Measurements from ENCODE around the gene SLC15A4. TPM values are rescaled to one million over a fixed set of nuclear protein-coding genes. Genes with fewer than 3 reads are reported as not detected.
A peak's percentile ranks its signal among the peaks of the same experiment; 100 is the strongest.

Gene SLC15A4
- total RNA-seq, 1 donor from 2014 or later: 49.6 TPM

DNA sequence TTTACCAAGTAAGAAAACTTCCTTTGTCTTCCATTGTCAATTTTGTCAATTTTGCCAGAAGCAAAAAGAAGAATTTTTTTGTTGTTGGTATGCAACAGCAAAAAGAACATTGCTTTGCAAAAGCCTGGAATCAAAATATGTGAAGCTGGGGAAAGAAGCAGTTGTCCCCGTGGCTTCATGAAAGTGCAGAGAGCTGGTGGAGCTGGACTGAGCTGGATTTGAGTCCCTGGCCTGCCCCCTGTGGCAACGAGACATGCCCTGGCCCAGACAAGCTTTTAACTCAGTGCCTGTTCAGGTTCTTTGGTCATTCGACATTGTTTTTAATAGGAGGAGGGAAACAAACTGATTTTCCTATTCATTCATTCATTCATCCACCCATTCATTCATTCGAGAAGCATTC, 70.3 kb downstream of the SLC15A4 start:
- DNase-seq (ENCODE audit: low read depth): no peak
- TF ChIP-seq, protein P1, sequence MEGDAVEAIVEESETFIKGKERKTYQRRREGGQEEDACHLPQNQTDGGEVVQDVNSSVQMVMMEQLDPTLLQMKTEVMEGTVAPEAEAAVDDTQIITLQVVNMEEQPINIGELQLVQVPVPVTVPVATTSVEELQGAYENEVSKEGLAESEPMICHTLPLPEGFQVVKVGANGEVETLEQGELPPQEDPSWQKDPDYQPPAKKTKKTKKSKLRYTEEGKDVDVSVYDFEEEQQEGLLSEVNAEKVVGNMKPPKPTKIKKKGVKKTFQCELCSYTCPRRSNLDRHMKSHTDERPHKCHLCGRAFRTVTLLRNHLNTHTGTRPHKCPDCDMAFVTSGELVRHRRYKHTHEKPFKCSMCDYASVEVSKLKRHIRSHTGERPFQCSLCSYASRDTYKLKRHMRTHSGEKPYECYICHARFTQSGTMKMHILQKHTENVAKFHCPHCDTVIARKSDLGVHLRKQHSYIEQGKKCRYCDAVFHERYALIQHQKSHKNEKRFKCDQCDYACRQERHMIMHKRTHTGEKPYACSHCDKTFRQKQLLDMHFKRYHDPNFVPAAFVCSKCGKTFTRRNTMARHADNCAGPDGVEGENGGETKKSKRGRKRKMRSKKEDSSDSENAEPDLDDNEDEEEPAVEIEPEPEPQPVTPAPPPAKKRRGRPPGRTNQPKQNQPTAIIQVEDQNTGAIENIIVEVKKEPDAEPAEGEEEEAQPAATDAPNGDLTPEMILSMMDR (conservative IDR thresholded peaks at IDR 0.05; ENCODE audit: low read depth, low read length): peak; percentile 10
- H3K4me3 ChIP-seq (ENCODE audit: low read depth, low read length): no peak overlapping the region

DNA sequence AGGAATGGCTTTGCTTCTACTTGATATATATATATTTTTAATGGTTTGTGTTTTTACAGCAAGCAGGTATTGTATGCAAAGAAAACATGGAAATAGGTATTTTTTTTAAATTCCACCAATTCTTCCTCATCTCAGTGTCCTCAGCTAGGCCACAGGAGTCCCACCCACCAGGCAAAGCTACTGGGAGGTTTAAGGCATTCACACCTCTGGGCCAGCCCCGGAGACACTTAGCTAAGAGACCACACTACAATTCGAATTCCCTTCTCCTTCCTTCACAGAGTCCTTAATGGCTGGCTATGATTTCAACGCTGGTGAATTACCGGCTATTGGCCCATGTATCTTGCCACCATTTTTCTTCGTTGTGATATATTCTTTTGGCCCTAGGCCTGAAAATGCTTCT, 71.4 kb downstream of the SLC15A4 start:
- TF ChIP-seq, protein P1 (conservative IDR thresholded peaks at IDR 0.05; ENCODE audit: low read depth, low read length): no peak
- H3K4me3 ChIP-seq (ENCODE audit: low read depth, low read length): no peak overlapping the region
- no peak for DNase-seq (ENCODE audit: low read depth)

DNA sequence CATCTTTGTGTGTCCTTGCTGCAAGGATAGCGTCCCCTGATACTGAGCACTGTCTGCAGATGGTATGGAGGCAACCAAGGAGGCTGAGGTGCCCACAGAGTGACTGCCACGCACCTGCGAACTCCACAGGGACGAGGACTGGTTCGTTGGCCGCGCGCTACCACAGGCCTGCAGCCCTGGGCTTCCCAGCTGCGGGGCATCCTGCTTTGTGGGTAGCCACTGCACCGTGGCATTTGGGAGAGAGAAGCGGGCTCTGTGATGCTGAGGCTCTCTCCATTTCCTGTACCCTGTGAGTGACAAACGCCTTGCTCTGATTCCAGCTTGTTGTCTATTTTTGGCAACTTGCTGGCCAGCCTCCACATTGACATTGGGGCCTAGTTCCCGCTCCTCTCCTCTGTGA, 76.3 kb downstream of the SLC15A4 start:
- no peak for DNase-seq (ENCODE audit: low read depth)
- TF ChIP-seq, protein P1 (conservative IDR thresholded peaks at IDR 0.05; ENCODE audit: low read depth, low read length): no peak
- no peak overlapping the region for H3K4me3 ChIP-seq (ENCODE audit: low read depth, low read length)

DNA sequence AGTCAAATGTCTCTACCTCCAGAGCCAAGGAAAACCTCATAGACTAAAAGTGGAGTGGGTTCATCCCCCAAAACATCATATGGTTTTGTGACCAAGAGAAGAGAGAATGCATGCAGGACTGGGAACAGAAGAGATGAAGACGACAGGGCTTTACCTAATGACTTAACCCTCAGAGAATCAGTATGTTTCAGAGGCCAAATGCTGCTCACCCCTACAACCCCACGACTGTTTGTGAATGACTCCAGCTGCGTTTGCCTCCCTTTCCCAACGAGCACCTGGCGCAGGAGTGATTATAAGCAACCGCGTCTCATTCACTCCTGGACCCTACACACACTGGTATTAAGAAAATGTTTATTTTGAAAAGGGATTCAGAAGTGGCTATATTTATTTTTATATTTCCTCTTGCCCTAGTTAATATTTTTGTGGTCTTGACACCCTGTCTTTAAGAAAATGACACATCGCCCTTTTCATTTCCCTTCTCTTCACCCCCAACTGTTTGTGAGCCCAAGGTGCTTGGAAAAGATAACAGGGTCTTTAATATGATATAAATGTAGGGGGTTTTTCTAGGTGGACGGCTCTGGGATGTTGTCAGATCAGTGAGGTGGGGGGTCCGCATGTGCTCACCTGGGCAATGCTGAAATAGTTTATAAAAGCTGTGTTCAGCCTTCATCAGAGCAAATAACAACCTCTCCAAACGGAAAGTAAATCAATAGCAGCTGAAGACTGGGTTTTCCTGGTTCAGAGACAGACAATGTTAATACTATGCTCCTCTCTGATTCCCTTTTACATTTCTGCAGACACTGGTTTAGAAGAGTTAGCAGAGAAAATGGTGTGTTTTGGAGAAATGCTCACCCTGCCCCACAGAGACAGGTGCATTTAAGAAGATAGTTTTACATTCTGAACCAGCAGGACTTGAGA, 77.7 kb downstream of the SLC15A4 start:
- H3K4me3 ChIP-seq (ENCODE audit: low read depth, low read length): no peak overlapping the region
- TF ChIP-seq, protein P1 (conservative IDR thresholded peaks at IDR 0.05; ENCODE audit: low read depth, low read length): no peak
- no peak for DNase-seq (ENCODE audit: low read depth)

DNA sequence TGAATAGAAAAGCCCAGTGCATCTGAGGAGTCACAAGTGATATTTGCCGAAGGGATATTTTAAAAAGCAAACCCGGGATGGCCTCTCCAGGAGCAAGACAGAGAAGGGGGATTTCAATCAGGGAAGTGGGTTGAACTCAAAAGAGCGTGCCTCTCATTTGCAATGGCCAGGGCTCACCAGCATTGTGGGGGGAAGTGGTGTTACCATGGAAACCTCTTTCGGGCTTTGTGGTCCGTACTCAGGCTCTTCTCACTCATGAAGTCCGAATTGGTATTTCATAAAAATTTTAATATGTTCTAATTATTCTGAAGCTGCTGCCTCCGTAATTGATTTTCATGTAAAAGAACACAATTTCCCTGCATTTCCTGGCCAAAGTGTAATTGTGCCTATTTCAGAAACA, 79.8 kb downstream of the SLC15A4 start:
- no peak overlapping the region for H3K4me3 ChIP-seq (ENCODE audit: low read depth, low read length)
- TF ChIP-seq, protein P1 (conservative IDR thresholded peaks at IDR 0.05; ENCODE audit: low read depth, low read length): no peak
- no peak for DNase-seq (ENCODE audit: low read depth)

Other genes with a start within 250 kb of the SLC15A4 start
- 0.14 and 0.46 TPM in 2 replicates for gene GLT1D1, start 29.5 kb upstream of the SLC15A4 start, total RNA-seq

All from epithelial cell of proximal tubule (primary cell).